WTC11 (cell line): ENCODE measurements around the gene CRACR2B. TPM values are rescaled to one million over a fixed set of nuclear protein-coding genes. Genes with fewer than 3 reads are reported as not detected.
A peak's percentile ranks its signal among the peaks of the same experiment; 100 is the strongest.

Experiments used
- AFF4 ChIP-seq: sonication (generic); formaldehyde crosslinking; IDR thresholded peaks from 2 replicates; pipeline ENCODE4 v1.8.1; 2023; ENCODE audit warnings: mild to moderate bottlenecking, missing genetic modification reagents, borderline replicate concordance
- ARID4B ChIP-seq: sonication (generic); formaldehyde crosslinking; IDR thresholded peaks from 2 replicates; pipeline ENCODE4 v1.8.0; 2023; ENCODE audit warnings: missing genetic modification reagents, mild to moderate bottlenecking, borderline replicate concordance
- E2F4 ChIP-seq: sonication (generic); formaldehyde crosslinking; IDR thresholded peaks from 2 replicates; pipeline ENCODE4 v1.8.1; 2022; ENCODE audit warnings: low read depth, mild to moderate bottlenecking, moderate library complexity, missing genetic modification reagents, borderline replicate concordance
- ELF4 ChIP-seq: sonication (generic); formaldehyde crosslinking; IDR thresholded peaks from 2 replicates; pipeline ENCODE4 v1.8.1; 2022; ENCODE audit warnings: low read depth, mild to moderate bottlenecking, moderate library complexity, missing genetic modification reagents
- ERG ChIP-seq: fragments of 250-450 bp; sonication (Bioruptor Pico); IDR thresholded peaks from 2 replicates; pipeline ENCODE4 v1.8.0; 2021; ENCODE audit warnings: mild to moderate bottlenecking
- FOXP1 ChIP-seq: sonication (generic); formaldehyde crosslinking; IDR thresholded peaks from 2 replicates; pipeline ENCODE4 v1.8.0; 2022; ENCODE audit warnings: missing genetic modification reagents, mild to moderate bottlenecking, moderate library complexity, borderline replicate concordance
- FOXP4 ChIP-seq: sonication (generic); formaldehyde crosslinking; IDR thresholded peaks from 2 replicates; pipeline ENCODE4 v1.8.0; 2022; ENCODE audit warnings: mild to moderate bottlenecking, missing genetic modification reagents
- KAT7 ChIP-seq: sonication (generic); formaldehyde crosslinking; IDR thresholded peaks from 2 replicates; pipeline ENCODE4 v1.8.1; 2023; ENCODE audit warnings: missing genetic modification reagents, mild to moderate bottlenecking, borderline replicate concordance
- MXD4 ChIP-seq: fragments of 250-450 bp; sonication (Bioruptor Pico); IDR thresholded peaks from 2 replicates; pipeline ENCODE4 v1.8.0; 2021; ENCODE audit warnings: mild to moderate bottlenecking, moderate library complexity, borderline replicate concordance
- SOX15 ChIP-seq: fragments of 250-450 bp; sonication (Bioruptor Pico); IDR thresholded peaks from 2 replicates; pipeline ENCODE4 v1.9.0; 2021; ENCODE audit warnings: mild to moderate bottlenecking
- STAT6 ChIP-seq: sonication (generic); formaldehyde crosslinking; conservative IDR thresholded peaks from 2 replicates; pipeline ENCODE4 v1.8.1; 2023; ENCODE audit warnings: mild to moderate bottlenecking, low read depth, missing genetic modification reagents, moderate library complexity
- TEAD4 ChIP-seq: sonication (generic); formaldehyde crosslinking; IDR thresholded peaks from 2 replicates; pipeline ENCODE4 v1.8.0; 2022; ENCODE audit warnings: mild to moderate bottlenecking, missing genetic modification reagents
- ZNF396 ChIP-seq: fragments of 250-450 bp; sonication (Bioruptor Pico); IDR thresholded peaks from 2 replicates; pipeline ENCODE4 v1.8.0; 2021; ENCODE audit warnings: mild to moderate bottlenecking, moderate library complexity, borderline replicate concordance
- ZNF532 ChIP-seq: fragments of 250-450 bp; sonication (Bioruptor Pico); IDR thresholded peaks from 2 replicates; pipeline ENCODE4 v1.9.0; 2021; ENCODE audit warnings: mild to moderate bottlenecking, borderline replicate concordance
- ZNF671 ChIP-seq: fragments of 250-450 bp; sonication (Bioruptor Pico); IDR thresholded peaks from 2 replicates; pipeline ENCODE4 v1.8.0; 2021; ENCODE audit warnings: mild to moderate bottlenecking
- total RNA-seq: library from RNA; stranded (reverse); gene quantifications from 3 replicates; pipeline ENCODE4 v1.2.3, GENCODE V29; 2021

Gene CRACR2B
- total RNA-seq, 1 experiment from 2014 or later, result 46.5 TPM

GRCh38 chr11:810040-810567 lies 17.6 kb upstream of the CRACR2B start (continued):
- TF ChIP-seq ARID4B (CRISPR knock-in tag), result peak; percentile 23; the same call in 1 of the 2 replicates
- TF ChIP-seq MXD4 (CRISPR knock-in tag), result no peak
- no peak for TF ChIP-seq ZNF532
- TF ChIP-seq TEAD4, result peak; percentile 52
- TF ChIP-seq FOXP1 (CRISPR knock-in tag), result no peak
- no peak for TF ChIP-seq ZNF396 (CRISPR knock-in tag)
- TF ChIP-seq SOX15 (CRISPR knock-in tag), result no peak
- peak; percentile 90 for TF ChIP-seq FOXP4 (CRISPR knock-in tag)
- TF ChIP-seq ERG (CRISPR knock-in tag), result 0 out of 2 replicates have a peak, but pooled peaks have one; percentile 17
- no peak for TF ChIP-seq ZNF671 (CRISPR knock-in tag)
- no peak for TF ChIP-seq AFF4 (CRISPR knock-in tag)
- TF ChIP-seq ELF4 (CRISPR knock-in tag), result no peak
- no peak for TF ChIP-seq E2F4 (CRISPR knock-in tag)
- TF ChIP-seq STAT6 (CRISPR knock-in tag), result no peak
- 0 out of 2 replicates have a peak, but pooled peaks have one; percentile 26 for TF ChIP-seq KAT7 (CRISPR knock-in tag)
